GM19193 (cell line): Measurements from ENCODE around the gene SOX6.

Experiments used
- POLR2A ChIP-seq: IDR thresholded peaks from 4 replicates; pipeline ENCODE4 v1.6.1; 2011; ENCODE audit not compliant: insufficient read depth, insufficient read length; ENCODE audit errors: extremely low read depth

The SOX6 gene

DNA sequence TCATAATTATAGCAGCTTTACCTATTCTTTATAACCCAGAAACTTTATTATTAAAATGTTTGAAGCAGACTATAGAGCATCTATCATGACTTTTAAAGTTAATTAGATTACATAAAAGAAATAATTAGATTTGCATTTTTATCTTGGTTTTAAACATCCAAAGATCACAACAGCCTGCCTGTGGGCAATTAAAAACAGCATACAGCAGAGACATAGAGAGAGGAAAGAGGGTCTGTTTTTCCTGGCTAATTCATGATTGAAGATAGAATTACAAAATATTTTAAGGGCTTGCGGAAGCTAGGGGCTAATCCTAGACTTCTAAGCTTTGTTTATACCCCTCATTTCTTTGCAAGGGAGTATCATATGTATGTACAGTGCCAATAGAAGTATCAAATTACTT is 178.1 kb downstream of the SOX6 start:
- TF ChIP-seq POLR2A: no peak

DNA sequence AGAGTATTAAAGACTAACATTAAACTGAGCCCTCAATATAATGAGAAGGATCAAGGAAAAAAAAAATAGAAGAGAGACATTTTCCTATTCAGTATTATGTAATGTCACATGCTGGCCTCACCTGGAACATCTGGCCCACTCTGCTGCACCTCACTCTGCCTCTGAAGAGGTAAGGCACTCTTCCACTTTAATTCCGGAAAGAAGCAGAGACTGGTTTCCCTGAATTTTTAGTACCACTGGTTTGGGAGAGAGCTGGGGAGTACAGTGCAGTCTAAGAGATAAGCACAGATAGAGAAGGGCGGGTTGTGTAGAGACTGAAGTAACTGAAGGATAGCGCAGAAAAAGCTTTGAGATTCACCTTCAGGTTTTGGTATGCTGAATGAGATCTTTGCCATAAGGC is 178.7 kb downstream of the SOX6 start:
- TF ChIP-seq POLR2A: no peak

GRCh38 chr11:16173798-16174197 is 182.5 kb downstream of the SOX6 start:
- TF ChIP-seq POLR2A: no peak

GRCh38 chr11:16171882-16172281 is 184.5 kb downstream of the SOX6 start:
- TF ChIP-seq POLR2A: no peak

GRCh38 chr11:16169956-16170847 is 186.1 kb downstream of the SOX6 start:
- TF ChIP-seq POLR2A: no peak

GRCh38 chr11:16169541-16169940 is 186.8 kb downstream of the SOX6 start:
- TF ChIP-seq POLR2A: no peak

GRCh38 chr11:16167706-16168487 is 188.4 kb downstream of the SOX6 start:
- no peak for TF ChIP-seq POLR2A

DNA sequence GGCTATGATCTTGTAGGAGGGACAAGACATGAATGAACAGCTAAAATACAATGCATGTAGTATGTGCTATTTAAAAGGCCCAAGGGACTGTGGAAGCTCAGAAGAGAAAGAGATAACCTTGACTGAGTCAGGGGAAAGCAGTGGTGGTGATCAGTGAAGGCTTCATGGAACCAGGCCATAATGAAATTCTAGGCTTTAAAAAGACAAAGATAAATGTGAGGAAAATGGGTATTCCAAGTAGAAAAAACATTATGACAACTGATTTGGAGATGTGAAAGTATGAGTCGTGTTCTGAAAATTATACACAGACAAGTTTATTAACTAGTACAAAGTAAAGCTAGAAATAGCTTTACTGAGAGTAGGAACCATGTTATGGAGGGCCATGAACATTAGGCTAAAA is 189.8 kb downstream of the SOX6 start:
- TF ChIP-seq POLR2A: no peak

GRCh38 chr11:16160146-16160545 is 196.2 kb downstream of the SOX6 start:
- no peak for TF ChIP-seq POLR2A

DNA sequence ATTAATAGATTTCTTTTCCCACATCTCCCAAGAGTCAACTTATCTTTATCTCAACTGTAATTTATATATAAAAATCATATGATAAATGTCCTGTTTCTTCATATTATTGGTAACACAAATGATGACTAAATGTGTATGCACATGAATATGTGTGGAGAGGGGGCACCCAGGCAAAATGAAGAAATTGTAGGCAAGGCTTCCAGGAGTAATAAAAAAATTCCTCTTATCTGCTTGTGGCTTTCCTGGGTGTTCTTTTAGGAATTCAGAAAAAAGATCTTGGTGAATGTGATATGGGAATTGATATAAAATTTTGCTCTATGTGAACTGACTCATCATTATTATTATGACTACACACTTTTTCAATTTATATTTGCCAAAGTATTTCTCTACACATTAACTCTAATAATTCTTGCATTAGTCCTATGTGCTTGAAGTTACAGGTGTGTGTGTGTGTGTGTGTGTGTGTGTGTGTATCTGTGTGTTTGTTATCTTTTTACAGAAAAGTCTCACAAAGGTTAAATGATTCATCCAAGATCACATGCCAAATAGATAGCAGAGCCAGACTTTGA is 197.8 kb downstream of the SOX6 start:
- no peak for TF ChIP-seq POLR2A

GRCh38 chr11:16157327-16157726 is 199.0 kb downstream of the SOX6 start:
- no peak for TF ChIP-seq POLR2A

DNA sequence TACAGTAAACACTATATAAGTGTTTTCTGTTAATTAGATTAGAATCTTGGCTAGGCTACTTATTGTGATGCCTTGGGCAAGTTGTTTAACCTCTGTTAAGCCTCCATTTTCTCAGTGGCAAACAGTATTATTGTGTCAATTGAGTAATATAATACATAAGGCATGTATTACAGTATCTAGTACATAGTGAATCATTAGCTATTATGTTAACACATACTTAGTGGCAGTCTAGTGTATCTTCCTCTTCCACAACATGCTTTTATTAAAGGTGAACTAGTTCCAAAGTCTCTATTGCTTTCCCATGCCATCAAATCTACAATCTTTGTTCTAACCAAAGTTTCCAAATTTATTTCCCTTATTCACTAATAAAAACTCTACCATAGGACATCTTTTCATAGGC is 200.9 kb downstream of the SOX6 start:
- TF ChIP-seq POLR2A: no peak

- TF ChIP-seq POLR2A: no peak
Observed at GRCh38 chr11:16154715-16155396, 201.5 kb downstream of the SOX6 start.

- no peak for TF ChIP-seq POLR2A
Observed at GRCh38 chr11:16153951-16154350, 202.4 kb downstream of the SOX6 start.

DNA sequence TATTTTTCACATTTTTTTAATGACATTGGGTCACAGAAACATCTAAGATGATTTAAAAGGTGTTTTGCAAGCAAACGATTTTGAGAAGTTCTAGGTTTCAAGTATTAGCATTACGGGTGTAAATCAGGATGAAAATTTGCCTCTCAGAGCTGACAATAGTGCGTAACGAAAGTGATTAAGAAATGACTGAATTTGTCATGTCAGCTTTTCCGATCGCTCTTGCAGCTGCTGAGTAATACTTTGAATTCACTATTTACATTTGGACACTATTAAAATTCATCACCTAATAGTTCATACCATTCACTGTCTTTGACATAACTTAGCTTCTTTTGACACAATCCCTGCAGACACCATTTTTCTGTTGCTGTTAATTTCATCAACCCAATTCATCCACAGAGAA is 205.2 kb downstream of the SOX6 start:
- no peak for TF ChIP-seq POLR2A

GRCh38 chr11:16149476-16149875 is 206.9 kb downstream of the SOX6 start:
- no peak for TF ChIP-seq POLR2A
